BE2C (cell line): ENCODE measurements around the gene TMEM200C.

ENCODE experiments used
- DNase-seq: peaks from one replicate; pipeline ENCODE4 v3.0.0-alpha.2; 2020
- H3K27me3 ChIP-seq: fragments of 250-450 bp; sonication (Bioruptor Pico); 2 replicates; pipeline ENCODE4 v1.5.1; 2020; ENCODE audit warnings: mild to moderate bottlenecking
- H3K36me3 ChIP-seq: fragments of 250-450 bp; sonication (Bioruptor Pico); 2 replicates; pipeline ENCODE4 v1.5.1; 2020; ENCODE audit warnings: mild to moderate bottlenecking
- H3K4me1 ChIP-seq: fragments of 250-450 bp; sonication (Bioruptor Pico); 2 replicates; pipeline ENCODE4 v1.5.1; 2020
- H3K4me3 ChIP-seq: 2 replicates; pipeline ENCODE4 v1.5.1; 2011; ENCODE audit warnings: low read depth, low read length
- H3K9me3 ChIP-seq: fragments of 250-450 bp; sonication (Bioruptor Pico); 2 replicates; pipeline ENCODE4 v1.5.1; 2020
- TF ChIP-seq, protein P1 (sequence below): IDR thresholded peaks from 2 replicates; pipeline ENCODE4 v1.5.1; 2012; ENCODE audit warnings: mild to moderate bottlenecking, low read depth, low read length

The TMEM200C gene

GRCh38 chr18:5937795-5938194, 42.5 kb upstream of the TMEM200C start:
- no peaks in the 10 kb centered on the region for H3K9me3 ChIP-seq
- no peaks in the 10 kb centered on the region for H3K27me3 ChIP-seq
- TF ChIP-seq, protein P1, sequence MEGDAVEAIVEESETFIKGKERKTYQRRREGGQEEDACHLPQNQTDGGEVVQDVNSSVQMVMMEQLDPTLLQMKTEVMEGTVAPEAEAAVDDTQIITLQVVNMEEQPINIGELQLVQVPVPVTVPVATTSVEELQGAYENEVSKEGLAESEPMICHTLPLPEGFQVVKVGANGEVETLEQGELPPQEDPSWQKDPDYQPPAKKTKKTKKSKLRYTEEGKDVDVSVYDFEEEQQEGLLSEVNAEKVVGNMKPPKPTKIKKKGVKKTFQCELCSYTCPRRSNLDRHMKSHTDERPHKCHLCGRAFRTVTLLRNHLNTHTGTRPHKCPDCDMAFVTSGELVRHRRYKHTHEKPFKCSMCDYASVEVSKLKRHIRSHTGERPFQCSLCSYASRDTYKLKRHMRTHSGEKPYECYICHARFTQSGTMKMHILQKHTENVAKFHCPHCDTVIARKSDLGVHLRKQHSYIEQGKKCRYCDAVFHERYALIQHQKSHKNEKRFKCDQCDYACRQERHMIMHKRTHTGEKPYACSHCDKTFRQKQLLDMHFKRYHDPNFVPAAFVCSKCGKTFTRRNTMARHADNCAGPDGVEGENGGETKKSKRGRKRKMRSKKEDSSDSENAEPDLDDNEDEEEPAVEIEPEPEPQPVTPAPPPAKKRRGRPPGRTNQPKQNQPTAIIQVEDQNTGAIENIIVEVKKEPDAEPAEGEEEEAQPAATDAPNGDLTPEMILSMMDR, result no peak

DNA sequence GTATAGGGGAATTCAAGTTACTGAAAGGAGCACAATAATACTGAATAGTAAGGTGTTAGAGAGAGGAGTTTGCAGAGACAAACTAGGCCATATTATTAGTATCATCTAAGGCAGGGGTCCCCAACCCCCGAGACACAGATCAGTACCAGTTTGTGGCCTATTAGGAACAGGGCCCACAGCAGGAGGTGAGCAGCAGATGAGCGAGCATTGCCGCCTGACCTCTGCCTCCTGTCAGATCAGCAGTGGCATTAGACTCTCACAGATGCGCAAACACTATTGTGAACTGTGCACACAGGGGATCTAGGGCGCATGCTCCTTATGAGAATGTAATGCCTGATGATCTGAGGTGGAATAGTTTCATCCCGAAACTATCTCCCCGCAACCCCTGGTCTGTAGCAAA, 41.8 kb upstream of the TMEM200C start:
- Histone ChIP-seq H3K36me3 (no peaks in the 10 kb centered on the region), H3K4me3 (no peak overlapping the region), H3K9me3 (no peaks in the 10 kb centered on the region), H3K27me3 (no peaks in the 10 kb centered on the region), H3K4me1 (no peaks in the 10 kb centered on the region)
- DNase-seq, result no peak
- TF ChIP-seq, protein P1, result no peak

More at GRCh38 chr18:5937795-5938194, 42.5 kb upstream of the TMEM200C start:
- Histone ChIP-seq H3K36me3 (no peaks in the 10 kb centered on the region), H3K4me3 (no peak overlapping the region), H3K4me1 (no peaks in the 10 kb centered on the region)
- DNase-seq, result no peak

DNA sequence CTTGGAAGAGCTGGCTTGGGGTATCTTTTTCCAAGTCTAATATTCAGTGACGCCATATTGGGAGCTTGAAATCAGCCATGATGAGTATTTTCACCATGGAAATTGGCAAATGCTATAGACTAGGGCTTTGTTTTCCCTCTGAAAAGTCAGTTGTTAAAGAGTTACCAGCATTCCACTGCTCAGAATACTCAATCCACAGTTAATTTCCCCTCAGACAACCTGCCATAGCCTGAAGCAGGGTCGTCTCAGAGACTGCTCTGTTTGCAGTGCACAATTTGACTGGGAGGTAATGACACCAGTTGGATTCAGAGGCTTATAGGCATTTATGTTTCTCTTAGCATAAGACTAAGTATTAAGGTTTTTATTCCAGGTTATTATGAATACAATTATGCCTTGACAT, 35.5 kb upstream of the TMEM200C start:
- Histone ChIP-seq H3K9me3 (no peaks in the 10 kb centered on the region), H3K27me3 (no peaks in the 10 kb centered on the region)
- TF ChIP-seq, protein P1, result no peak

DNA sequence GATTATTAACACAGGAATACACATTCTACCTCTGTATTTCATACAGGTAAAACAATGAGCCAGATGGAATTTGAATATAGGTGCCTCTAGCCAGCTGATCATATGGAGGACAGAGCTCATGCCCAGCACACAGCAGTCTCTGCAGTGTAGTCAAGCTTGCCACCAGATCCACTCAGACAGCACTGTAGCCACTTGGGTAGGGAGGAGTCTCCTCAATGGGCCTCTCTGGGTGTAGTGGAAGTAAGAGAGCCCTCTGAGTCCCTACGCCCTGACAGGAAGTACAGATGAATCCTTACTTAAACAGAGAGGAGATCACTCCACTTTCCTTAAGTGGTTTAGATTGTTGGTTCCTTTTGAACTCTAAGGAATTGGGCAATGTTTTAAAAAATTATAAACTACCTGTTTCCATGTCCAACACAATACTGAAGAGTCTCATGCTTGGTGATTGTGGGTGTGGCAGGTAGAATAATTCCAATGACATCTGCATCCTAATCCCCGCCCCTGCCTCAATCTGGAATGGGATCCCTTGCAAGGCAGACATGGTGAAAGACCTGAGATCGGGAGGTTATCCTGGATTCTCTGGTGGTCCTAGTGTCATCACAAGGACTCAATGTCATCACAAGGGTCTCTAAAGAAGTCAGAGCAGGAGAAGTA, 23.0 kb upstream of the TMEM200C start:
- Histone ChIP-seq H3K4me3 (no peak overlapping the region), H3K4me1 (no peaks in the 10 kb centered on the region), H3K27me3 (no peaks in the 10 kb centered on the region), H3K9me3 (no peaks in the 10 kb centered on the region), H3K36me3 (no peaks in the 10 kb centered on the region)
- TF ChIP-seq, protein P1, result no peak
- no peak for DNase-seq

More for the DNA sequence above, 35.5 kb upstream of the TMEM200C start:
- no peak for DNase-seq
- Histone ChIP-seq H3K4me3 (no peak overlapping the region), H3K36me3 (no peaks in the 10 kb centered on the region), H3K4me1 (no peaks in the 10 kb centered on the region)

DNA sequence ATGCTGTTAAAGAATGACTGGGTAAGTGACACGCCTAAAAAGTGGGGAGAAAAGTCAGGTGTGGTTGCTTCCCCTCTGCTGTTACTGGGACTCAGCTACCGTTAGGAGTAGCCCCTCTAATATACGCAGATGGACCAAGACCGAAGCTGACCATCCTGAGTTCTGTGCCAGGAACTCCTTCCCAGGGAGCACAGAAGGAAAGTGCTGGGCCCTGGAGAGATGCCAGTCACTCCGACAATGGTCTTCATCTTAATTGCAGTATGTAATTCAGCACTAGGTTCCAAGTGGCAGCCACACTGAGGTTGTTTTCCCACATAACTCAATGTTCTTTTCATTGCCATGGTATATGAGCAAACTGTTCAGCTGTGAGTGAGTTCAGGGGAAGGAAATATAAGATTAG, 19.6 kb upstream of the TMEM200C start:
- no peaks in the 10 kb centered on the region for H3K27me3 ChIP-seq
- no peaks in the 10 kb centered on the region for H3K9me3 ChIP-seq
- TF ChIP-seq, protein P1, result no peak
- no peak overlapping the region for H3K4me3 ChIP-seq
- no peaks in the 10 kb centered on the region for H3K36me3 ChIP-seq
- H3K4me1 ChIP-seq, result no peaks in the 10 kb centered on the region
- DNase-seq, result no peak

- H3K36me3 ChIP-seq, result no peaks in the 10 kb centered on the region
- no peaks in the 10 kb centered on the region for H3K4me1 ChIP-seq
- H3K4me3 ChIP-seq, result no peak overlapping the region
- no peak for DNase-seq
- no peaks in the 10 kb centered on the region for H3K9me3 ChIP-seq
- no peaks in the 10 kb centered on the region for H3K27me3 ChIP-seq
- TF ChIP-seq, protein P1, result no peak
Observed at GRCh38 chr18:5914016-5914415, 18.7 kb upstream of the TMEM200C start.
